GM21737 (cell line): ENCODE measurements around the gene CFAP46.

Experiments used
- ATAC-seq: cut with Tn5 transposase; IDR thresholded peaks from one replicate; pipeline ENCODE4 v1.9.1; 2021; ENCODE audit warnings: mild to moderate bottlenecking, moderate library complexity; ENCODE audit not compliant: unreplicated experiment

CFAP46 gene

GRCh38 chr10:132884041-132884440, 58.3 kb downstream of the CFAP46 start:
- ATAC-seq: no peak

GRCh38 chr10:132883391-132883881, 58.9 kb downstream of the CFAP46 start:
- ATAC-seq: no peak

DNA sequence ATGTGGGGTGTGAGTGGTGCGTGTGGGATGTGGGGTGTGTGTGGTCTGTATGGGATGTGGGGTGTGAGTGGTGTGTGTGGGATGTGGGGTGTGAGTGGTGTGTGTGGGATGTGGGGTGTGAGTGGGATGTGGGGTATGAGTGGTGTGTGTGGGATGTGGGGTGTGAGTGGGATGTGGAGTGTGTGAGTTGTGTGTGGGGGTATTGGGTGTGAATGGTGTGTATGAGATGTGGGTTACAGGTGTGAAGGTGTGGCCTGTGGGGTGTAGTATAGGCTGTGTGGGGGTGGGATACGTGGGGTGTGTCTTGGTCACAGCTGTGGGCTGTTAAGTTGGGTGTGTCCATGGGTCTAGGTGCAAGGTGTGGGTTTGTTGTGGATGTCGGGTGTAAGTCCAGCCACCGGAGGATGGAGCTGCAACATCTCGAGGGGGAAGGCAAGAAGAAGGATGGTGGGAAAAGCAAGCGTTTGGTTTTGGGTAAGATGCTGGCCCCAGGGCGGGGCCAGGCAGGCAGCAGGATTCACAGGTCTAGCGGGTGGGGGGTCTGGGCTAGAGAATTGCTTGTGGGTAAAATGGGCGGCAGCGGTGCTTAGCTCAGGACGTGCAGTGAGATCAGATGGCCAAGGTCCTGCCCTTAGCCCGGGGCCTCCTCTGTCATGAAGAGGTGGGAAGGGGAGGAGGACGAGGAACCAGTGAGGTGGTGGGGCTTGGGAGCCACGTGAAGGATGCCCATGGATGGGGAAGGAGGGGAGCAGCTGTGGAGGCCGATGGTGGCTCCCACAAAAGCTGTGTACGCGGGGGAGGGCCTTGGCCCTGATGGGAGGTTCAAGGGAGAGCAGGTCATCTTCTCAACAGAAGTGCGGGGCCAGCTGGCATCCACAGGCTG, 60.1 kb downstream of the CFAP46 start:
- ATAC-seq: no peak

DNA sequence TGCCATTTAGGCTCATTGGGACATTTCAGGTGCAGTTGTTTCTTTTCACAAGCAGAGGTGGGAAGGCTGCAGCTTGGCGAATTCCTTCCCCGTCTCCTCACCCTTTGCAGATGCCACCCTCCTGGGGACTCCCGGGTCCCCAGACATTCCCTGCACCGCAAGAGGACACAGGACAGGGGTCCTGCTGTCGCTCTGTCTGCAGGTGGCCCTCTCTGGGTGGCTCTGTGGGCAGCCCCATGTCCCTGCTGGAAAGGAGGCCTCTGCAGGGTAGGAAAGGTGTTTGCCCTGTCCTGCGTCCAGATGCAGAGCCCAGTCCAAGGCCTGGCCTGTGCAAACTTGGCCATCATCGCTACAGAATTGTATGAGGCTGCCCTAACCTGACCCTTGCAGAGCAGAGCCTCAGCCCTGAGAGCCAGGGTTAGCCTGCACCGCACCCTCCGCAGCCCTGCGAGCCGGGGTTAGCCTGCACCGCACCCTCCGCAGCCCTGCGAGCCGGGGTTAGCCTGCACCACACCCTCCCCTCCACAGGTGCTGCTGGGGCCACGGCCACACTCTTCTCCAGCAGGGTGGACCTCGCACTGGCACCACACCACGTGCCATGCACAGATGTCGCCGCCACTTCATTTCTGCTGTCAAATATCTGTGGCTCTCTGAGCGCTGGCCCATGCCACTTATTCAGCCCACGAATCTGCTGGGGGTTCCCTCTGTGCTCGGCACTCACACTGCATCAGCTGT, 61.0 kb downstream of the CFAP46 start:
- no peak for ATAC-seq

- no peak for ATAC-seq
These were observed 62.0 kb downstream of the CFAP46 start for GRCh38 chr10:132880128-132880981.

GRCh38 chr10:132879408-132880127, 62.8 kb downstream of the CFAP46 start:
- no peak for ATAC-seq

DNA sequence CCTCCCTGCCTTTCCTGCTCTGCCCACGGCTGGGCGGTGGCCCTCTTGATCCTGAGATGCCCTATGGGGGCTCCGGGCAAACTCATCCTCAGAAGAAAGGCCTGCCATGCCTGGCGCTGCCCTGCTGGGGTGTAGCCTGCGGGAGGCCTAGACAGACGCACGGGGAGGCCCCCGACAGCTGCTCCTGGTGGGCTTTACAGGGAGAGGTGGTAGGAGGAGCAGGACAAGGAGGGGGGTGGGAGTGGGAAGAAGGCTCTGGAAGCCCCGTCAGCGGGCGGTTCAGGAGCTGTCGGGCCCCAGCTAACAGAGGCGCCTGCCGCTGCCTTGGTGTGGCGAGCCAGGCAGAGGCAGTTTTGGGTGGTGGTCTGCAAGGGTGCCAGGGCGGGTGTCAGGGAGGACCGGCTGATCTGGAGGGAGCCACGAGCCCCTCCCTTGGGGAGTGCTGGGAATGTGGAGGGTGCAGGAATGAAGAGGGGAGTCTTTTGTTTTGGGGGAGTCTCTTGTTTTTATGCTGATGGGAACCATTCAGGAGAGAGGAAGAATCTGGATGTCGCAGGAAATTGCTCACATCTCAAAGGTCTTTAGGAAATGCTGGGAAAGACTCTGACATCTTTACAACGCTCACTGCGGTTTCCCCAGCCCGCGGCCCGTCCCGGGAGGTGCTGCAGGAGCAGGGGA, 63.5 kb downstream of the CFAP46 start:
- no peak for ATAC-seq

- no peak for ATAC-seq
These were observed 64.2 kb downstream of the CFAP46 start for GRCh38 chr10:132878091-132878729.

- ATAC-seq: no peak
These were observed 64.9 kb downstream of the CFAP46 start for GRCh38 chr10:132877473-132877872.

GRCh38 chr10:132876993-132877431, 65.4 kb downstream of the CFAP46 start:
- no peak for ATAC-seq

DNA sequence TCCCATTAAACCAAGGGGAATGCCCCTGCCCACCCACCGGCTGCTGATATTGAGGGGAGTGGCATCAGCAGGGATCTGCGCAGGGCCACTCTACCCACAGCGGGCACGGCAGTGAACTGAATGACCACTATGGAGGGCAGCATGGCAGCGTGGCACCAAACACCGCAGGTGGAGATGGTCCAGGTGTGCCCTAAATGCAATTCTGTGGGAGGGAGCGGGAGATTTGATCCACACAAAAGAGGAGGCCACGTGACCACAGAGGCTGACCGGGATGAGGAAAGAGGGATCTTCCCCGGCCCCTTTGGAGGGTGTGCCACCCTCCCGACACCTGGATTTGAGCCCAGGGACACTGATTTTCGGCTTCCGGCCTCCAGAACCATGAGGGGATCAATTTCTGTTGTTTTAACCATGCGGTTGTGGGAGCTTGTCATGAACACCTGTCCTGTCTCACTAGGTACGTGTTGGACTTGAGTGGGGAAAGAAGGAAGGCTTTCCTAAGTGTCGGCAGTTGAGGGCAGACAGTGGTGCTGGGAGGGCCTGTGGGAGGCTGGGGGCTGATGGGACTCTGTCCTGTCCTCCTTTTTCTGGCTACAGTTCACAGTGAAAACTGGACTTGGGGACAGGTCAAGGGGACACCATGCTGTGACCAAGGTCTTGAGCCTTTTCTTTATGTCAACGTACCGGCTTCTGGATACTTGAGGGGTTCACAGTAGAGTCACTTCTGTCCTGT, 66.1 kb downstream of the CFAP46 start:
- no peak for ATAC-seq

DNA sequence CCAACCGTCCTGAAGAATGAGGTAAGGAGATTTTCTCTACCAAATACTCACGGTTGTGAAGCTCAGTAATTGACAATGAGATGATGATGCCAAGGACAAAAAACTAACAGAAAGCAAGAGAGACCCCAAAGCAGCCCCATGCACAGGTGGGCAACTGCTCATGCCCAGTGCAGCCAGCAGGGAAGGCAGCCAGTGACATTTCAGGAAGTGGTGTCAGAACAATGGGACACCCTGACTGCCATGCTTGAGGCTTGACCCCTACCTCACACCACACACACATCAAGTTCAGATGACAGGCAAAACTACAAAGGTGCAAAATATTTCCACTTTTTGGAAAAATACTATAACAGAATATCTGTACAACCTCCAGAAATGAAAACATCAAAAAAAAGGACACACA, 66.9 kb downstream of the CFAP46 start:
- ATAC-seq: no peak

DNA sequence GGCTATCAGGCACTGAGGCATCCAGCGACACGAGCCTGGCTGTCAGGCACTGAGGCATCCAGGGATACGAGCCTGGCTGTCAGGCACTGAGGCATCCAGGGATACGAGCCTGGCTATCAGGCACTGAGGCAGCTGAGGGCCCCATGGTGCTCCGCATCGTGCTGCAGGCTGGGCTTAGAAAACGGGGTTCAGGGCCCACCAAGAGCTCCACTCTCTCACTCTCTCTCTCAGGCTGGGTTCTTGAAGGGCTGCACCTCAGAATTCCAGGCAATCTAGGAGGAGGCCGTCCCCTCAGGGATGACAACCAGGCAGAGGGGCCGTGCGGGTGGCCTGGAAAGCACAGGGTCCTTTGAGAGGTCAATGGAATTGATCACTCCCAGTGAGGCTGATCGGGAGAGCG, 69.0 kb downstream of the CFAP46 start:
- ATAC-seq: no peak

- no peak for ATAC-seq
These were observed 69.7 kb downstream of the CFAP46 start for GRCh38 chr10:132872658-132873057.

GRCh38 chr10:132870426-132870825, 71.9 kb downstream of the CFAP46 start:
- ATAC-seq: no peak

DNA sequence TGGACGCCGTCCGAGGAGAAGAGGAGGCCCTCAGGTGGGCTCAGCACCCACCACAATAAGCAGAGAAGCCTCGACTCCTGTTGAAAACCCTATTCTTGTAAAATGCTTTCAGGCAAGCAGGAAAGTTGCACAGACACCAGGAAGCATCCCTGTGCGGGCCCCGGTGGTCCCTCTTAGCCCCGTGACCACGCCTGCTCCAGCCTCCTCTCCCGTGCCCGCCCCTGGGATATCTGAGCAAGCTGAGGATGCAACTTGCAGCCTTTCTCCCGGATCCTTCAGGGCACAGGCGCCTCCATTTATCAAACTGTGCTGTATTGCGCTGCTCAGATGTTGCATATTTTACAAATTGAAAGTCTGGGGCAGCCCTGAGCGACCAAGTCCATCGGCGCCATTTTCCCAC, 72.7 kb downstream of the CFAP46 start:
- ATAC-seq: no peak

GRCh38 chr10:132868995-132869394, 73.4 kb downstream of the CFAP46 start:
- ATAC-seq: no peak

DNA sequence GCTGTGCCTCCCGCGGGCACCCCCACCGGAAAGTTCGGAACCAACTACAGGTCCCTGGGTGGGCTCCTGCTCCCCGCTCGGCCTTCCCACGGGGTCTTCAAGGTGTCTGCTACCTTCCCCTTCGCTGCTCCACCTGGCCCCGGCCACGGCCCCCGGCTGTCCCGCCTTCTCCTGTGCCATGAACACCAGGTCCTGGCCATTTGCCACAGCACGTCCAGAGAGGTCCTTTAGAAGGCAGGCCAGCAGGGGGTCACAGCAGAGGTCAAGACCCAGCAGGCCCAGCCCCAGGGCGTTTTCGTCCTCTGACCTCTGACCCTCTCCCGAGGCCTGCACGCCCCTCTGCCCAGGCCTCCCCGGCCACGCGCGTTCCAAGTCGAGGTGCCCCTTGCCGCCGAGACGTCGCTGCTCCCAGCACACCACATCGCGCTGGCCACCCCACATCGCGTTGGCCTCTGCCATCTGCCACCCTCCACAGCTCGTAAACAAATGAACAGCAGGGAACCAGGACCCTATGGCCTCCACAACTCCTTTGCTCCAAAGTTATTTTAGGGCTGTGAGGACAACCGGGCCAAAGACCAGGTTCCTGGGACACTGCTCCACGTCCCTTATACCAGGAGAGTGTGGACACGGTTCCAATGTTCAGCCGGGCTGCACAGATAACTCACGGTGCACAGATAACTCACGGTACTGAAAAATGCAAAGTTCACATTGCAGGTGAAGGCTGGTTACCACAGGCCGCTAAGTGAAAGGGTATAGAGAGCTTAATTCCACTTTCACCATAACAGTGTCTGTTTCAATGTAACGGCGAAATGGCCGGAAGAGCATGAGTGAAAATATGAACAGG, 74.3 kb downstream of the CFAP46 start:
- no peak for ATAC-seq
